ENCODE measurements around the gene SIRT3. TPM values are rescaled to one million over a fixed set of nuclear protein-coding genes. Genes with fewer than 3 reads are reported as not detected.

SIRT3 gene
- total RNA-seq, 4 donors from 2014 or later, result 7.9 to 20.1 (median 14.0) TPM

GRCh38 chr11:250740-251299 lies 14.7 kb upstream of the SIRT3 start:
- Histone ChIP-seq H3K36me3 (peaks cover 53 to 81% (median 80%) of the 10 kb centered on the region in 4 donors), H3K4me1 (no peaks in the 10 kb centered on the region), H3K27me3 (no peaks in the 10 kb centered on the region), H3K27ac (replicated peaks in 1 of 4) (peak overlapping the region in 1 of 4 donors; percentile 11), H3K4me3 (no peak overlapping the region), H3K9me3 (no peaks in the 10 kb centered on the region)
- 81% methylated on average over 10 of the region's 10 CpGs for WGBS
- TF ChIP-seq POLR2A (IDR thresholded peaks at IDR 0.05; ENCODE audit: low read depth) (no peak), EP300 (IDR thresholded peaks at IDR 0.05) (no peak), POLR2AphosphoS5 (IDR thresholded peaks at IDR 0.05) (peak in 1 of 2 donors; percentile 27), CTCF (IDR thresholded peaks at IDR 0.05) (peak; percentile 56 to 64 (median 58))
- DNase-seq (ENCODE audit: extremely low spot score), result no peak
- intact Hi-C loops (cut with DNase I), result loop anchor here (5.0 kb wide), 1 partner anchor 111 kb away; no protein-coding TSS in a partner anchor

- no peaks in the 10 kb centered on the region for H3K4me1 ChIP-seq
- intact Hi-C loops (cut with DNase I), result loop anchor here (5.0 kb wide), 1 partner anchor 112 kb away; no protein-coding TSS in a partner anchor
- TF ChIP-seq EP300 (IDR thresholded peaks at IDR 0.05) (no peak), POLR2A (IDR thresholded peaks at IDR 0.05; ENCODE audit: low read depth) (no peak), CTCF (IDR thresholded peaks at IDR 0.05) (no peak), POLR2AphosphoS5 (IDR thresholded peaks at IDR 0.05) (no peak)
- no peak overlapping the region for H3K4me3 ChIP-seq
- H3K27me3 ChIP-seq, result no peaks in the 10 kb centered on the region
- WGBS, result 85% methylated on average over 5 of the region's 5 CpGs
- DNase-seq (ENCODE audit: extremely low spot score), result no peak
- H3K27ac ChIP-seq (replicated peaks in 1 of 4), result no peak overlapping the region
- H3K9me3 ChIP-seq, result no peaks in the 10 kb centered on the region
- peaks cover 57 to 87% (median 85%) of the 10 kb centered on the region in 4 donors for H3K36me3 ChIP-seq
Measured at GRCh38 chr11:250274-250673, 14.1 kb upstream of the SIRT3 start.

GRCh38 chr11:249062-249461 lies 12.9 kb upstream of the SIRT3 start:
- TF ChIP-seq EP300 (IDR thresholded peaks at IDR 0.05), result no peak
- TF ChIP-seq CTCF (IDR thresholded peaks at IDR 0.05), result no peak
- no peak for TF ChIP-seq POLR2AphosphoS5 (IDR thresholded peaks at IDR 0.05)
- no peak for TF ChIP-seq POLR2A (IDR thresholded peaks at IDR 0.05; ENCODE audit: low read depth)
- H3K27ac ChIP-seq (replicated peaks in 1 of 4), result no peak overlapping the region
- H3K4me1 ChIP-seq, result no peaks in the 10 kb centered on the region
- H3K4me3 ChIP-seq, result no peak overlapping the region
- no peaks in the 10 kb centered on the region for H3K9me3 ChIP-seq
- 93% methylated on average over 8 of the region's 8 CpGs for WGBS
- no peaks in the 10 kb centered on the region for H3K27me3 ChIP-seq
- H3K36me3 ChIP-seq, result peaks cover 69 to 99% (median 96%) of the 10 kb centered on the region in 4 donors
- intact Hi-C loops (cut with DNase I), result no loop called here
- DNase-seq (ENCODE audit: extremely low spot score), result no peak

GRCh38 chr11:244376-244775 lies 8.2 kb upstream of the SIRT3 start:
- peaks cover 0 to 10% (median 3%) of the 10 kb centered on the region in 4 donors for H3K4me1 ChIP-seq
- no peaks in the 10 kb centered on the region for H3K9me3 ChIP-seq
- WGBS, result 92% methylated on average over 2 of the region's 2 CpGs
- TF ChIP-seq POLR2AphosphoS5 (IDR thresholded peaks at IDR 0.05) (no peak), EP300 (IDR thresholded peaks at IDR 0.05) (no peak), POLR2A (IDR thresholded peaks at IDR 0.05; ENCODE audit: low read depth) (no peak), CTCF (IDR thresholded peaks at IDR 0.05) (no peak)
- no peak overlapping the region for H3K4me3 ChIP-seq
- no peak overlapping the region for H3K27ac ChIP-seq (replicated peaks in 1 of 4)
- H3K36me3 ChIP-seq, result peaks cover 57 to 100% (median 81%) of the 10 kb centered on the region in 4 donors
- H3K27me3 ChIP-seq, result no peaks in the 10 kb centered on the region
- intact Hi-C loops (cut with DNase I), result no loop called here
- DNase-seq (ENCODE audit: extremely low spot score), result no peak
